HCT116 (cell line): ENCODE results near the gene PDE4C. TPM values are rescaled to one million over a fixed set of nuclear protein-coding genes. Genes with fewer than 3 reads are reported as not detected.

Experiments used
- ATAC-seq: fragments of 200-7000 bp; cut with Tn5 transposase; 2 replicates; pipeline ENCODE4 v1.9.1; 2020; ENCODE audit warnings: mild to moderate bottlenecking, moderate library complexity
- BruUV-seq: library from RNA; stranded (reverse); fragments of 400-500 nt; replicated peaks from 2 replicates; lab custom pipeline; 2021; lab: Mats Ljungman, UMichigan
- CTCF ChIA-PET: fragments of 300-600 bp; sonication (Branson Sonifier 250); formaldehyde crosslinking; loops from one replicate; lab custom pipeline; 2021; ENCODE audit warnings: antibody characterized with exemption; lab: Charles Lee
- POLR2A ChIA-PET: fragments of 300-600, 350-600 bp; sonication (Branson Sonifier 250); formaldehyde crosslinking; loops from one replicate; lab custom pipeline; 2021; ENCODE audit warnings: antibody characterized with exemption; lab: Charles Lee
- RAD21 ChIA-PET, 2 experiments: fragments of 300-600 bp; sonication (Branson Sonifier 250); formaldehyde crosslinking; loops; one replicate each; lab custom pipeline; 2023; ENCODE audit warnings: low total read pairs in 2 of 2; ENCODE audit not compliant: uncharacterized antibody in 2 of 2, unreplicated experiment in 2 of 2, low non-redundant PET in 1 of 2; lab: Charles Lee
- DNase-seq: peaks from one replicate; pipeline ENCODE4 v3.0.0-alpha.2; 2010; ENCODE audit warnings: low read depth, low spot score
- H2AFZ ChIP-seq: fragments of 200-600 bp; shearing (Covaris generic), sonication (generic); 2 replicates; pipeline ENCODE4 v1.6.1; 2017; ENCODE audit warnings: low read depth, mixed run types, mixed read lengths, antibody characterized with exemption, low read length; ENCODE audit not compliant: poor library complexity, severe bottlenecking
- H3K27ac ChIP-seq: 2 replicates; pipeline ENCODE4 v1.5.1; 2012; ENCODE audit warnings: low read depth, low read length
- H3K27me3 ChIP-seq: fragments of 200-600 bp; sonication (generic); 2 replicates; pipeline ENCODE4 v1.6.1; 2016; ENCODE audit warnings: mixed run types, low read length, mixed read lengths; ENCODE audit not compliant: insufficient read depth
- H3K36me3 ChIP-seq, 2 experiments: fragments of 200-500 bp in 1 of 2; fragments of 200-600 bp in 1 of 2; sonication (Bioruptor generic) in 1 of 2; sonication (generic) in 1 of 2; 2 replicates each; pipeline versions ENCODE4 v1.5.1 to v1.6.1; 2014 to 2016; ENCODE audit warnings: low read length in 2 of 2, inconsistent platforms in 1 of 2, mixed read lengths in 1 of 2, mixed run types in 1 of 2; ENCODE audit not compliant: insufficient read depth in 2 of 2, control insufficient read depth in 1 of 2
- H3K4me1 ChIP-seq, 2 experiments: fragments of 200-600 bp in 1 of 2; sonication (generic) in 1 of 2; 2 replicates each; pipeline versions ENCODE4 v1.5.1 to v1.6.1; 2012 to 2017; ENCODE audit warnings: low read length in 2 of 2, inconsistent platforms in 1 of 2, mild to moderate bottlenecking in 1 of 2, mixed read lengths in 1 of 2, mixed run types in 1 of 2, moderate library complexity in 1 of 2; ENCODE audit not compliant: insufficient read depth in 2 of 2, control insufficient read depth in 1 of 2
- H3K4me2 ChIP-seq: fragments of 200-600 bp; sonication (generic); 2 replicates; pipeline ENCODE4 v1.6.1; 2017; ENCODE audit warnings: mixed run types, low read length, mixed read lengths
- H3K4me3 ChIP-seq, 2 experiments: fragments of 200-600 bp in 1 of 2; sonication (generic) in 1 of 2; replicated peaks in 1 of 2; 2 replicates each; pipeline ENCODE4 v1.5.1; 2011 to 2016; ENCODE audit warnings: low read length in 2 of 2, control low read depth in 1 of 2, low read depth in 1 of 2, mild to moderate bottlenecking in 1 of 2, mixed read lengths in 1 of 2, mixed run types in 1 of 2
- H3K79me2 ChIP-seq: fragments of 200-600 bp; sonication (generic); 2 replicates; pipeline ENCODE4 v1.6.1; 2017; ENCODE audit warnings: mild to moderate bottlenecking, mixed run types, low read length, moderate library complexity, mixed read lengths; ENCODE audit not compliant: insufficient read depth
- H3K9ac ChIP-seq: fragments of 200-600 bp; sonication (generic); 2 replicates; pipeline ENCODE4 v1.6.1; 2016; ENCODE audit warnings: low read length, mixed read lengths
- H3K9me2 ChIP-seq: fragments of 200-600 bp; sonication (generic), shearing (Covaris generic); 2 replicates; pipeline ENCODE4 v1.6.1; 2017; ENCODE audit warnings: mixed run types, mild to moderate bottlenecking, moderate library complexity; ENCODE audit not compliant: insufficient read depth
- H3K9me3 ChIP-seq, 2 experiments: fragments of 200-500 bp in 1 of 2; fragments of 200-600 bp in 1 of 2; sonication (Bioruptor generic) in 1 of 2; sonication (generic) in 1 of 2; 2 replicates each; pipeline ENCODE4 v1.6.1; 2014 to 2017; ENCODE audit warnings: low read length in 2 of 2, mixed read lengths in 2 of 2, inconsistent platforms in 1 of 2, low read depth in 1 of 2, mild to moderate bottlenecking in 1 of 2, mixed run types in 1 of 2, moderate library complexity in 1 of 2; ENCODE audit not compliant: control insufficient read depth in 1 of 2, insufficient read depth in 1 of 2
- H4K20me1 ChIP-seq: fragments of 200-600 bp; sonication (generic), shearing (Covaris generic); 2 replicates; pipeline ENCODE4 v1.6.1; 2017; ENCODE audit warnings: mixed run types, mild to moderate bottlenecking, moderate library complexity; ENCODE audit not compliant: insufficient read depth
- CBX3 ChIP-seq: IDR thresholded peaks from 2 replicates; pipeline ENCODE4 v1.6.1; 2012; ENCODE audit warnings: low read depth
- CTCF ChIP-seq, 3 experiments: fragments of 200-600 bp in 1 of 3; sonication (generic) in 1 of 3; IDR thresholded peaks in 2 of 3; conservative IDR thresholded peaks in 1 of 3; 2 replicates each; pipeline ENCODE4 v1.5.1; 2012 to 2017; ENCODE audit warnings: low read depth in 2 of 3, low read length in 2 of 3, antibody characterized with exemption in 1 of 3, borderline replicate concordance in 1 of 3, control low read depth in 1 of 3, mild to moderate bottlenecking in 1 of 3, mixed read lengths in 1 of 3, mixed run types in 1 of 3, moderate library complexity in 1 of 3; ENCODE audit not compliant: insufficient read depth in 1 of 3
- EGR1 ChIP-seq: IDR thresholded peaks from 2 replicates; pipeline ENCODE4 v1.6.1; 2012; ENCODE audit warnings: low read depth
- ELF1 ChIP-seq: IDR thresholded peaks from 2 replicates; pipeline ENCODE4 v1.6.1; 2012; ENCODE audit warnings: low read depth, borderline replicate concordance
- EZH2 ChIP-seq: fragments of 200-600 bp; sonication (generic); IDR thresholded peaks from 2 replicates; pipeline ENCODE4 v1.6.1; 2017; ENCODE audit warnings: antibody characterized with exemption, mixed run types
- EZH2phosphoT487 ChIP-seq: fragments of 200-600 bp; IDR thresholded peaks from 2 replicates; pipeline ENCODE4 v1.6.1; 2018; ENCODE audit warnings: antibody characterized with exemption, borderline replicate concordance
- FOSL1 ChIP-seq: IDR thresholded peaks from 2 replicates; pipeline ENCODE4 v1.6.1; 2012; ENCODE audit warnings: low read depth
- JUND ChIP-seq: IDR thresholded peaks from 2 replicates; pipeline ENCODE4 v1.6.1; 2012
- POLR2A ChIP-seq: IDR thresholded peaks from 2 replicates; pipeline ENCODE4 v1.7.0; 2011; ENCODE audit warnings: borderline replicate concordance; ENCODE audit not compliant: insufficient read depth, insufficient read length; ENCODE audit errors: extremely low read depth
- POLR2AphosphoS5 ChIP-seq: IDR thresholded peaks from 2 replicates; pipeline ENCODE4 v1.6.1; 2011; ENCODE audit warnings: mild to moderate bottlenecking, low read depth, low read length, moderate library complexity
- SIN3A ChIP-seq: IDR thresholded peaks from 2 replicates; pipeline ENCODE4 v1.6.1; 2012; ENCODE audit warnings: low read depth
- SP1 ChIP-seq: IDR thresholded peaks from 2 replicates; pipeline ENCODE4 v1.6.1; 2012; ENCODE audit warnings: low read depth
- SRF ChIP-seq: IDR thresholded peaks from 2 replicates; pipeline ENCODE4 v1.6.1; 2012; ENCODE audit warnings: low read depth
- TCF7L2 ChIP-seq: IDR thresholded peaks from 2 replicates; pipeline ENCODE4 v1.7.0; 2011; ENCODE audit warnings: borderline replicate concordance, inconsistent platforms; ENCODE audit not compliant: insufficient read depth, insufficient read length; ENCODE audit errors: extremely low read depth
- YY1 ChIP-seq: IDR thresholded peaks from 2 replicates; pipeline ENCODE4 v1.6.1; 2011; ENCODE audit warnings: low read length, low read depth, moderate library complexity, mild to moderate bottlenecking; ENCODE audit not compliant: insufficient replicate concordance; ENCODE audit errors: extremely low read depth
- ZFX ChIP-seq: fragments of 450-650 bp; IDR thresholded peaks from 2 replicates; pipeline ENCODE4 v1.6.1; 2017
- ZNF274 ChIP-seq: fragments of 200-500 bp; sonication (Bioruptor generic); IDR thresholded peaks from 2 replicates; pipeline ENCODE4 v1.6.1; 2014; ENCODE audit warnings: mild to moderate bottlenecking, low read depth, low read length, inconsistent platforms
- intact Hi-C: fragments of 100-400 bp; cut with micrococcal nuclease; formaldehyde crosslinking; loops from 2 replicates; pipeline ENCODE4 v1.10.0; 2022
- total RNA-seq: library from RNA; stranded (reverse); gene quantifications from one replicate; pipeline ENCODE4 v1.2.1, GENCODE V29; 2021; ENCODE audit not compliant: unreplicated experiment
- TF ChIP-seq, protein P1 (sequence below): IDR thresholded peaks from 2 replicates; pipeline ENCODE4 v1.6.1; 2011; ENCODE audit warnings: mild to moderate bottlenecking, low read length, moderate library complexity; ENCODE audit not compliant: insufficient replicate concordance; ENCODE audit errors: extremely low read depth
- TF ChIP-seq, protein P2 (sequence below): IDR thresholded peaks from 2 replicates; pipeline ENCODE4 v1.6.1; 2012
- TF ChIP-seq, protein P3 (sequence below): IDR thresholded peaks from 2 replicates; pipeline ENCODE4 v1.6.1; 2012; ENCODE audit warnings: low read depth

The PDE4C gene
- total RNA-seq, 1 experiment from 2014 or later: 1.5 TPM

GRCh38 chr19:18270326-18270725 is 44.1 kb upstream of the PDE4C start:
- no peaks in the 10 kb centered on the region for H4K20me1 ChIP-seq
- no peaks in the 10 kb centered on the region for H3K9me3 ChIP-seq
- no peak overlapping the region for H3K4me3 ChIP-seq
- no peak overlapping the region for H3K4me2 ChIP-seq
- no peaks in the 10 kb centered on the region for H3K9me2 ChIP-seq
- RAD21 ChIA-PET: no interaction called here
- peaks cover 26 to 33% of the 10 kb centered on the region in 2 experiments for H3K4me1 ChIP-seq
- TF ChIP-seq YY1 (no peak), POLR2A (no peak), ZNF274 (no peak), ELF1 (no peak), CBX3 (no peak), ZFX (no peak), TCF7L2 (no peak), CTCF (IDR thresholded peaks at IDR 0.05 in 2 of 3, conservative IDR thresholded peaks at IDR 0.05 in 1 of 3; ENCODE audit: borderline replicate concordance in 1 of 3, insufficient read depth in 1 of 3, low read depth in 2 of 3, low read length in 2 of 3) (no peak), EZH2phosphoT487 (no peak), JUND (no peak), SP1 (no peak), SIN3A (no peak), EZH2 (no peak), EGR1 (no peak), POLR2AphosphoS5 (no peak), FOSL1 (no peak), SRF (no peak)
- TF ChIP-seq, protein P1, sequence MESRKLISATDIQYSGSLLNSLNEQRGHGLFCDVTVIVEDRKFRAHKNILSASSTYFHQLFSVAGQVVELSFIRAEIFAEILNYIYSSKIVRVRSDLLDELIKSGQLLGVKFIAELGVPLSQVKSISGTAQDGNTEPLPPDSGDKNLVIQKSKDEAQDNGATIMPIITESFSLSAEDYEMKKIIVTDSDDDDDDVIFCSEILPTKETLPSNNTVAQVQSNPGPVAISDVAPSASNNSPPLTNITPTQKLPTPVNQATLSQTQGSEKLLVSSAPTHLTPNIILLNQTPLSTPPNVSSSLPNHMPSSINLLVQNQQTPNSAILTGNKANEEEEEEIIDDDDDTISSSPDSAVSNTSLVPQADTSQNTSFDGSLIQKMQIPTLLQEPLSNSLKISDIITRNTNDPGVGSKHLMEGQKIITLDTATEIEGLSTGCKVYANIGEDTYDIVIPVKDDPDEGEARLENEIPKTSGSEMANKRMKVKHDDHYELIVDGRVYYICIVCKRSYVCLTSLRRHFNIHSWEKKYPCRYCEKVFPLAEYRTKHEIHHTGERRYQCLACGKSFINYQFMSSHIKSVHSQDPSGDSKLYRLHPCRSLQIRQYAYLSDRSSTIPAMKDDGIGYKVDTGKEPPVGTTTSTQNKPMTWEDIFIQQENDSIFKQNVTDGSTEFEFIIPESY: no peak
- TF ChIP-seq, protein P2, sequence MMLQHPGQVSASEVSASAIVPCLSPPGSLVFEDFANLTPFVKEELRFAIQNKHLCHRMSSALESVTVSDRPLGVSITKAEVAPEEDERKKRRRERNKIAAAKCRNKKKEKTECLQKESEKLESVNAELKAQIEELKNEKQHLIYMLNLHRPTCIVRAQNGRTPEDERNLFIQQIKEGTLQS: no peak
- TF ChIP-seq, protein P3, sequence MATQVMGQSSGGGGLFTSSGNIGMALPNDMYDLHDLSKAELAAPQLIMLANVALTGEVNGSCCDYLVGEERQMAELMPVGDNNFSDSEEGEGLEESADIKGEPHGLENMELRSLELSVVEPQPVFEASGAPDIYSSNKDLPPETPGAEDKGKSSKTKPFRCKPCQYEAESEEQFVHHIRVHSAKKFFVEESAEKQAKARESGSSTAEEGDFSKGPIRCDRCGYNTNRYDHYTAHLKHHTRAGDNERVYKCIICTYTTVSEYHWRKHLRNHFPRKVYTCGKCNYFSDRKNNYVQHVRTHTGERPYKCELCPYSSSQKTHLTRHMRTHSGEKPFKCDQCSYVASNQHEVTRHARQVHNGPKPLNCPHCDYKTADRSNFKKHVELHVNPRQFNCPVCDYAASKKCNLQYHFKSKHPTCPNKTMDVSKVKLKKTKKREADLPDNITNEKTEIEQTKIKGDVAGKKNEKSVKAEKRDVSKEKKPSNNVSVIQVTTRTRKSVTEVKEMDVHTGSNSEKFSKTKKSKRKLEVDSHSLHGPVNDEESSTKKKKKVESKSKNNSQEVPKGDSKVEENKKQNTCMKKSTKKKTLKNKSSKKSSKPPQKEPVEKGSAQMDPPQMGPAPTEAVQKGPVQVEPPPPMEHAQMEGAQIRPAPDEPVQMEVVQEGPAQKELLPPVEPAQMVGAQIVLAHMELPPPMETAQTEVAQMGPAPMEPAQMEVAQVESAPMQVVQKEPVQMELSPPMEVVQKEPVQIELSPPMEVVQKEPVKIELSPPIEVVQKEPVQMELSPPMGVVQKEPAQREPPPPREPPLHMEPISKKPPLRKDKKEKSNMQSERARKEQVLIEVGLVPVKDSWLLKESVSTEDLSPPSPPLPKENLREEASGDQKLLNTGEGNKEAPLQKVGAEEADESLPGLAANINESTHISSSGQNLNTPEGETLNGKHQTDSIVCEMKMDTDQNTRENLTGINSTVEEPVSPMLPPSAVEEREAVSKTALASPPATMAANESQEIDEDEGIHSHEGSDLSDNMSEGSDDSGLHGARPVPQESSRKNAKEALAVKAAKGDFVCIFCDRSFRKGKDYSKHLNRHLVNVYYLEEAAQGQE: no peak
- TF ChIP-seq, all 23 proteins: peak for 0
- ChIA-PET CTCF (no interaction called here), POLR2A (interaction anchor here (0.7 kb wide), 1 partner anchor 10 kb away, joined by 3 read pairs; no protein-coding TSS in a partner anchor)
- H3K27me3 ChIP-seq: no peaks in the 10 kb centered on the region
- no TSS peak for BruUV-seq
- no peak for ATAC-seq
- no peaks in the 10 kb centered on the region for H3K36me3 ChIP-seq
- no peak overlapping the region for H2AFZ ChIP-seq
- intact Hi-C loops: no loop called here
- H3K79me2 ChIP-seq: 0 out of 2 replicates have a peak, but pooled peaks cover 3% of the 10 kb centered on the region
- H3K9ac ChIP-seq: no peak overlapping the region
- no peak overlapping the region for H3K27ac ChIP-seq
- no peak for DNase-seq
